ENCODE results near the gene RMND1. TPM values are rescaled to one million over a fixed set of nuclear protein-coding genes. Genes with fewer than 3 reads are reported as not detected.

Gene RMND1
- total RNA-seq, 1 experiment from 2014 or later = 37.6 TPM

DNA sequence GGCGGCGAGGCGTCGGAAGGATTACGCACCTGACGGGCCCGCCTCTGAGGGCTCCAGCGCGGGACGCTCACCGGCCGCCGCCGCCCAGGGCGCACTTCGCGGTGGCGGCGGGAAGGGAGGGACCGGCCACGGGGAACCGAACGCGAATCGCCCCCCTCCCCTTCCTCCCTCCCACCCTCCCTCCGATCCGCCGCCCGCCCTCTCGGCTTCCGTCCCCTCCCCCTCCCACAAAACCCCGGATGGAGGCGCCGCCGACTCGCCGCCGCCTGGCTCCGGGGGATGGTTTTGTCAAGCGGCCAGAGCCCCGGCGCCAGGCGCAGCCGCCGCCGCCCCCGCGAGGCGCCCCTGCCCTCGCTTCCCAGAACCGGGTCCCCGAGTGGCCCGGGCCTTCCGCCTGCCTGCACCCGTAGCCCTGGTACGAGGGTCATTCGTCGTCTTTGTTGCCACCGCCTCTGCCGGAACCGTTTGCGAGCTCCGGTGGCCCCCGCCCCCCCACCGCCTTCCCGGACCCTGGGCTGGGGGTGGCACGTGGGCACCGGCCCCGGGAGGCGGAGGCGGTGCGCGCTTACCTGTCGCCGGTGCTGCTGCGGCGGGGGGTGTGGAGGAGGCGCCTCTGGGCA, 61.0 kb downstream of the RMND1 start:
- POLR2A ChIA-PET = interaction anchor here (0.6 to 4.0 kb wide), 19 partner anchors 9 to 1673 kb away, joined by 3 to 70 read pairs (median 3); partner anchors contain the start of genes LATS1, MTHFD1L and RMND1
- intact Hi-C loops (cut with micrococcal nuclease) = loop anchor here (2.0 kb wide), 1 partner anchor 62 kb away; the partner anchor contains the start of gene RMND1
- peaks cover 26% of the 10 kb centered on the region for H3K4me1 Mint-ChIP-seq (ENCODE audit: insufficient read depth, unreplicated experiment)

DNA sequence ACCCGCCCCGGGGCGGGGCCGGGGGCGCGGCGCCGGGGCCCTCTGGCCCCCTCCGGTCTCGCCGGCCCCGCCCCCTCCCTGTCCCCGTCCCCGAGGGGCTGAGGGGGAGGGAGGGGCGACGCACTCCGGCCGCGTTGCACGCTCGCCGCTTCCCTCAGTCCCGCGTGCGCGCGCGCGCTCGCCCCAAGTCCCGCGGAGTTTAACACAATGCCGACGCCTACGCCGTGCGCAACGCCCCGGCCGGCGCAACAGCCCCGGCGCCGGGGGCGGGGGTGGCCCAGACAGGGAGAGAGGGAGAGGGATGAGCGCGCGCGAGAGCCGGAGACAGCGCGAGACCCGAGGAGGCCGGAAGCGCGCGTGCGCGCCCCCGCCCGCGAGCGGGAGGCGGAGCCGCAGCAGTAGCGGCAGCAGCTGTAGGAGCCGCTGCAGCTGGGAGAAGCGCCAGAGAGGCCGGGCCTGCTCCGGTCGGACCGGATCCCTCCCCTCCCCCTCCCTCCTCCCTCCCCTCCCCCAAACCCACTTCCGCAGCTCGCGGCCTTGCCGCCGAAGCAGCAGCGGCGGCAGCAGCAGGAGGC, 61.6 kb downstream of the RMND1 start:
- ChIA-PET POLR2A (interaction anchor here (0.6 to 4.0 kb wide), 21 partner anchors 10 to 1673 kb away, joined by 3 to 70 read pairs (median 3); partner anchors contain the start of genes LATS1, MTHFD1L and RMND1), CTCF (interaction anchor here (0.7 to 1.4 kb wide), 3 partner anchors 11 to 499 kb away, joined by 4 read pairs; no protein-coding TSS in a partner anchor)
- TF ChIP-seq, protein P1, sequence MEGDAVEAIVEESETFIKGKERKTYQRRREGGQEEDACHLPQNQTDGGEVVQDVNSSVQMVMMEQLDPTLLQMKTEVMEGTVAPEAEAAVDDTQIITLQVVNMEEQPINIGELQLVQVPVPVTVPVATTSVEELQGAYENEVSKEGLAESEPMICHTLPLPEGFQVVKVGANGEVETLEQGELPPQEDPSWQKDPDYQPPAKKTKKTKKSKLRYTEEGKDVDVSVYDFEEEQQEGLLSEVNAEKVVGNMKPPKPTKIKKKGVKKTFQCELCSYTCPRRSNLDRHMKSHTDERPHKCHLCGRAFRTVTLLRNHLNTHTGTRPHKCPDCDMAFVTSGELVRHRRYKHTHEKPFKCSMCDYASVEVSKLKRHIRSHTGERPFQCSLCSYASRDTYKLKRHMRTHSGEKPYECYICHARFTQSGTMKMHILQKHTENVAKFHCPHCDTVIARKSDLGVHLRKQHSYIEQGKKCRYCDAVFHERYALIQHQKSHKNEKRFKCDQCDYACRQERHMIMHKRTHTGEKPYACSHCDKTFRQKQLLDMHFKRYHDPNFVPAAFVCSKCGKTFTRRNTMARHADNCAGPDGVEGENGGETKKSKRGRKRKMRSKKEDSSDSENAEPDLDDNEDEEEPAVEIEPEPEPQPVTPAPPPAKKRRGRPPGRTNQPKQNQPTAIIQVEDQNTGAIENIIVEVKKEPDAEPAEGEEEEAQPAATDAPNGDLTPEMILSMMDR (IDR thresholded peaks at IDR 0.05; ENCODE audit: unreplicated experiment) = no peak
- Mint-ChIP-seq H3K27ac (ENCODE audit: low read depth, unreplicated experiment) (peak overlapping the region; percentile 74), H3K9me3 (ENCODE audit: unreplicated experiment) (no peaks in the 10 kb centered on the region), H3K4me3 (ENCODE audit: unreplicated experiment) (peak overlapping the region; percentile 88), H3K4me1 (ENCODE audit: insufficient read depth, unreplicated experiment) (peaks cover 24% of the 10 kb centered on the region), H3K27me3 (ENCODE audit: insufficient read depth, unreplicated experiment) (no peaks in the 10 kb centered on the region), H3K36me3 (ENCODE audit: insufficient read depth, unreplicated experiment) (peaks cover 17% of the 10 kb centered on the region)
- BruUV-seq (replicated peaks) = no TSS peak
- intact Hi-C loops (cut with micrococcal nuclease) = loop anchor here (2.0 kb wide), 1 partner anchor 62 kb away; the partner anchor contains the start of gene RMND1
- peak; percentile 99 for DNase-seq (ENCODE audit: unreplicated experiment)

More for the DNA sequence above, 61.0 kb downstream of the RMND1 start:
- TF ChIP-seq, protein P1 (IDR thresholded peaks at IDR 0.05; ENCODE audit: unreplicated experiment) = no peak
- peak; percentile 63 for DNase-seq (ENCODE audit: unreplicated experiment)
- CTCF ChIA-PET = interaction anchor here (0.7 kb wide), 1 partner anchor 499 kb away, joined by 4 read pairs; no protein-coding TSS in a partner anchor
- BruUV-seq (replicated peaks) = no TSS peak
- Mint-ChIP-seq H3K4me3 (ENCODE audit: unreplicated experiment) (peak overlapping the region; percentile 88), H3K9me3 (ENCODE audit: unreplicated experiment) (no peaks in the 10 kb centered on the region), H3K27ac (ENCODE audit: low read depth, unreplicated experiment) (no peak overlapping the region), H3K36me3 (ENCODE audit: insufficient read depth, unreplicated experiment) (peaks cover 16% of the 10 kb centered on the region), H3K27me3 (ENCODE audit: insufficient read depth, unreplicated experiment) (no peaks in the 10 kb centered on the region)

DNA sequence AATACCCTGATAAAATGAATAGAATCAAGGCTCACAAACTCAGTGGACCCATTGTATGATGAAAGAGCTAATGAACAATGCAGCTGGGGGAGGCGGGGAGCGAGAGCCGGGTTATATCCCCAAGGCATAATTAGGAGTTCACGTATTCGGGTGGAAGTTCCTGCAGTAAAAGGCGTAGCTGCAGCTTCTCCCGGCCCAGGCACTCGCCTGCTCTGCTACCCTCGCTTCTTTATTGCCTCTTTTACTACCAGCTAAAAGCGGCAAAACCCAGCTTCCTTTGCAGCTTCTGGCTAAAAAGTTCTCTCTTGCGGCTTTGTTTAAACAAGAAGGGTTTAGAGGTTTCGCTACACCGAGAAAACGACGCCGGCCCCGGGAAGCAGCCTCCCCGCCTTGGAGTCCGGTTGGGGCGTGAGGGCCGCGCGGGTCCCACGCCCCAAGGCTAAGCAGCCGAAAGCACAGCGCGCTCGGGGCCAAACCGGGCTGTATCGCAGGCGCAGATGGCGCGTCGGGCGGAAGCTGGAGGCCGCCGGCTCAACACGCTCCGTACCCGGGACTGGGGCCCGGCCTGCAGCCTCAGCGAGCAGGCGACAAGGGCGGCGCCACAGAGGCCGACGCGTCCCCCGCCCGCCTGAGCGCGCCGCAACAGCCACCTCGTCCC, 62.2 kb downstream of the RMND1 start:
- peaks cover 17% of the 10 kb centered on the region for H3K36me3 Mint-ChIP-seq (ENCODE audit: insufficient read depth, unreplicated experiment)
- H3K4me1 Mint-ChIP-seq (ENCODE audit: insufficient read depth, unreplicated experiment) = peaks cover 21% of the 10 kb centered on the region
- no TSS peak for BruUV-seq (replicated peaks)
- no peaks in the 10 kb centered on the region for H3K9me3 Mint-ChIP-seq (ENCODE audit: unreplicated experiment)
- peak overlapping the region; percentile 88 for H3K4me3 Mint-ChIP-seq (ENCODE audit: unreplicated experiment)
- intact Hi-C loops (cut with micrococcal nuclease) = loop anchor here (2.0 kb wide), 1 partner anchor 63 kb away; the partner anchor contains the start of gene RMND1
- TF ChIP-seq, protein P1 (IDR thresholded peaks at IDR 0.05; ENCODE audit: unreplicated experiment) = no peak
- no peaks in the 10 kb centered on the region for H3K27me3 Mint-ChIP-seq (ENCODE audit: insufficient read depth, unreplicated experiment)
- POLR2A ChIA-PET = interaction anchor here (0.6 to 4.0 kb wide), 14 partner anchors 11 to 733 kb away, joined by 3 to 70 read pairs (median 4); partner anchors contain the start of genes MTHFD1L and RMND1
- DNase-seq (ENCODE audit: unreplicated experiment) = peak; percentile 84
- H3K27ac Mint-ChIP-seq (ENCODE audit: low read depth, unreplicated experiment) = peak overlapping the region; percentile 74
- CTCF ChIA-PET = interaction anchor here (1.1 to 1.4 kb wide), 2 partner anchors 11 to 55 kb away, joined by 4 read pairs; no protein-coding TSS in a partner anchor
